ENCODE results near the gene TGM6.
A peak's percentile ranks its signal among the peaks of the same experiment; 100 is the strongest.

Gene TGM6

DNA sequence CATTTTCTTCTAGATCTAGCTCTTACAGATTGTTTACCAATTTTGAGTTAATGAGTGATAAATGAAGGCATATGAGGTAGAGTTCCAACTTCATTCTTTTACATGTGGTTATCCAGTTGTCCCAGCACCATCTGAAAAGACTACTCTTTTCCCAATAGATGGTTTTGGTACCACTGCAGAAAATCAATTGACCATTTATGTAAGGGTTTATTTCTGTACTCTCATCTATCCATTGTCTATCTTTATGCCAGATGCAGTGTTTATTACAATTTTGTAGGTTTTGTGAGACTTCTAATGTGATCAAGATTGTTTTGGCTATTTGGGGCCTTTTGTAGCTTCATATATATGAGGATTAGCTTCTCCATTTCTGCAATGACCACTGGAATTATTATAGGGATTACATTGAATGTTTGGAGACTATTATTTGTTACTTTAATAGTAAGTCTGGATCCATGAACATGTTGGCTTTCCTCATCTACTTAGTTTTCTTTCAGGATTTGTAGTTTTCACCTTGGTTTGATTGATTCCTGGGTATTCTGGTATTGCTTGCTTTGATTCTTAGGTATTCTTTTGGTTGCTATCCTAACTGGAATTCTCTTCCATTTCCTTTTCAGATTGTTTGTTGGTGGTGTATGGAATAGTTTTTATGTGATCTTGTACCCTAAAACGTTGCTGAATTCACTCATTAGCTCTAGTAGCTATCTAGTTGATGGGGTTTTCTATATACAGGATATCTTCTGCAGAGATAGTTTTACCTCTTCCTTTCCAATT is 79.5 kb downstream of the TGM6 start:
- no peak for DNase-seq

- DNase-seq: no peak
Measured at GRCh38 chr20:2460752-2461424, 80.2 kb downstream of the TGM6 start.

DNA sequence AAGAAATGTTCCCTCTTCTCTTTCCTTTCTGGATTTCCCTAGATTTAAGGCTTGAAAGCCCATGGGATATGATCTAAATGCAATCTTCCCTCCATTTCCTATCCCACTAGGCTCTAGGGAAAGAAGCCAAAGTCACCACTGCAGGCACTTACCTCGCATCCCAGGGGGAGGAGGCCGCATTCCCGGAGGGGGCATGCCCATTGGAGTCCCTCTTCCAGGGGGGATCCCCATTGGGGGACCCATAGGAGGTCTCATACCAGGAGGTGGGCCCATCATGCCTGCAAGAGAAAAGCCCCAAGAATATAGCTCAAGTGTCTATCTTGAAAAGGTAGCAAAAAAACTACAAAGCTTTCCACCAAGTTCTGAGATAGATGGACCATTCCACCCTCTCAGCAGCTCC is 81.8 kb downstream of the TGM6 start:
- DNase-seq: no peak

GRCh38 chr20:2463616-2464365 is 83.1 kb downstream of the TGM6 start:
- no peak for DNase-seq

GRCh38 chr20:2465100-2465499 is 84.4 kb downstream of the TGM6 start:
- DNase-seq: no peak

DNA sequence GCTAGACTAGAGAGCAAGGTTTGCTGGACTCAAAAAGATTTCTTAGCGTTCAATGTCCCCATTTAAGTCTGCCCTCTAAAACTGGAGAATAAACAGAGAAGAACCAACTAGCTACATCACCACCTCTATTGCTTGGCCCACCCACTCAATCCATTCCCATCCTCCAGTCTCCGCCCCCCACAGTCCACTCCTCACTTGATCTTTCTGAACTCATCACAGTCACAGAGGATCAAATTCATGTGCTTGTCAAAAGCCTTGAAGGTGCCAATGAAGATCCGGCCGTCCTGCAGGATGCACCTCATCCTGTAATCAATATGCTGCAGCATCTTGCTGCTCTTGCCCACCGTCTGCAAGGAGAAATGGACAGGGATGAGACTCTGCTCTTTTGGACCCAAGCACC is 86.7 kb downstream of the TGM6 start:
- no peak for DNase-seq

DNA sequence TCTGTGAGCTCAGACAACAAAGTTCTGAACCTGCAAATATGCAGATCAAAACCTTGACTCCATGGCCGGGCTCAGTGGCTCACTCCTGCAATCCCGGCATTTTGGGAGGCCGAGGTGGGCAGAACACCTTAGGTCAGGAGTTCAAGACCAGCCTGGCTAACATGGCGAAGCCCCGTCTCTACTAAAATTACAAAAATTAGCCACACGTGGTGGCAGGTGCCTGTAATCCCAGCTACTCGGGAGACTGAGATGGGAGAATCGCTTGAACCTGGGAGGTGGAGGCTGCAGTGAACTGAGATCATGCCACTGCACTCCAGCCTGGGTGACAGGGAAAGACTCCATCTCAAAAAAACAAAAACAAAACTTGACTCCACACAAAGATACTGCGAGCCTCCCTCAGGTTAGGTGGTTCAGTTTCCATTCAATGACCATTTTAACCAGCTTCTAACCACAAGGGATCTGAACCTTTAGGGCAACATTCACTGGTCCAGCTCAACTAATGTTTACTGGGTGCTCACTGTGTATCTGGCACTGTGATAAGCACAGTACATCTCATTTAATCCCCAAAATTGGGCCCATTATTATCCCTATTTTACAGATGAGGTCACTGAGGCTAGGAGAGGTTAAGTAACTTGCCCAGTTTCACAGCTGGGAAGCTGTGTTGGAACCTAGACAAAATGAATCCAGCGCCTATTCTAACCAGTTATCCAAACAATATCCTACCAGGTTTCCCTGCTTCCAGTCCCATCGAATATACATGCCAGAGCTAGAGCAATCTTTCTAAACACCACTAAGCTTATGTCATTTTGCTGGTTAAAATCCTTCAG is 88.1 kb downstream of the TGM6 start:
- no peak for DNase-seq

DNA sequence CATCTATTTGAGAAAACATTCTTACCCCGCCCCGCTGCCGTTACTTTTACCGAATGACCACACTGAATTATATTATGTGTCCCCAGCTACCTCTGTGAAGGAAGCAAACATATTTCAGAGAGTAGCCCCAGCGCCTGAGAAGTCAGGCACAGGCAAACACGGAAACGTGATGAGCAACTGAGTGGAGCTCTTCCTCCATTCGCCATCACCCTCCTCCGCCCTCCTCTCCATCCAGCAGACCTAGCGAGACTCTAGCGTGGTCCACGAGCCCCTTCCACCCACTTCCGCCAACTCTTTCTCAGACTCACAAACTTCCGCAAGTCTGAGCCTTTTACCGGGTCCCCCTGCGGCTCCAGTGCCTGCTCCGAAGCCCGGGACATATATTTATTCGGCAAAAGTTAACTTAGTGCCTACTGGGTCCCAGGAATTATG is 89.3 kb downstream of the TGM6 start:
- DNase-seq: peak; percentile 70

GRCh38 chr20:2470423-2471193 is 89.9 kb downstream of the TGM6 start, which contains the start of gene SNRPB:
TSS of gene SNRPB (minus strand) at chr20:2470789. CDS start at chr20:2470690, 99 bp downstream.
- DNase-seq: peak; percentile 99

- no peak for DNase-seq
Measured at GRCh38 chr20:2473516-2473915, 92.8 kb downstream of the TGM6 start.

DNA sequence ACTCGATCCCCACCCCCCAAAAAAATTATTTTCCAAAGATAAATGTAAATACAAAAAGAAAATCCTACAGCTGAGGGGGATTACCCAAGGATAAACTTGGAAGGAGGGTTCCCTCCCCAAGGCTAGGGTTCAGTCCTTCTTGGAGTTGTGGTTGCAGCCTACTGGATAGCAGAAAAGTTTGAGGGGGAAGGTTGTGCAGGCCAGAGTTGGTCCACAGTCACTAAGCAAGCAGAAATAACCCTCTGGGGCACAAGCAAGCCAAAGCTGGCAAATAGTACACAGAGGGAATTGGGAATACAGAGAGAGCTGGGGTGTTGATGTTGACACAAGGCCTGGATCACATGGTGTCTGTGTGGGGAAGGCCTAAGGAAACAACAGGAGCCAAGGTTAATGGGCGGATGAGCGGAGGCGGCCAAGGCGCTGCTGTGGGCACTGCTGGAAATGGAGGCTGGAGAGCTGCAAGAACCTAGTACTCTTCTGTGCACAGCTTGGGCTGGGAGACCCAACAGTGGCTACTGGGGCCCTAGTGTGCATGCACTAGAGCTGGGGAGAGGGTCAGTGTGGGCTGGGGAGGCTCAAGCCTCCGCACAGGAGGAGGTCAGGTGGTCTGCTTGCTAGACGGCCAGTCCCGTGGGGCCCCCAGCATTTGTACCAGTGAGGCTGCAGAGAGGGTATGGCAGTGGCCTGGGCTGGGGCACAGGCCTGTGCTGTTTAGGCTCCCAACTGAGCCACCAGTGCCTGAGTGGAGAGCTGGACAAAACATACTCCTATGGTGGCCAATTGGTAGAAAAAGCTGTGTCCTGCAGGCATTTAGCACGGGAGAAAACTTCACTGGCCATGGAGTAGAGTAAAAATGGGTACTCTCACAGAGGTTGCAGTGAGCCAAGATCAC is 95.4 kb downstream of the TGM6 start:
- no peak for DNase-seq

DNA sequence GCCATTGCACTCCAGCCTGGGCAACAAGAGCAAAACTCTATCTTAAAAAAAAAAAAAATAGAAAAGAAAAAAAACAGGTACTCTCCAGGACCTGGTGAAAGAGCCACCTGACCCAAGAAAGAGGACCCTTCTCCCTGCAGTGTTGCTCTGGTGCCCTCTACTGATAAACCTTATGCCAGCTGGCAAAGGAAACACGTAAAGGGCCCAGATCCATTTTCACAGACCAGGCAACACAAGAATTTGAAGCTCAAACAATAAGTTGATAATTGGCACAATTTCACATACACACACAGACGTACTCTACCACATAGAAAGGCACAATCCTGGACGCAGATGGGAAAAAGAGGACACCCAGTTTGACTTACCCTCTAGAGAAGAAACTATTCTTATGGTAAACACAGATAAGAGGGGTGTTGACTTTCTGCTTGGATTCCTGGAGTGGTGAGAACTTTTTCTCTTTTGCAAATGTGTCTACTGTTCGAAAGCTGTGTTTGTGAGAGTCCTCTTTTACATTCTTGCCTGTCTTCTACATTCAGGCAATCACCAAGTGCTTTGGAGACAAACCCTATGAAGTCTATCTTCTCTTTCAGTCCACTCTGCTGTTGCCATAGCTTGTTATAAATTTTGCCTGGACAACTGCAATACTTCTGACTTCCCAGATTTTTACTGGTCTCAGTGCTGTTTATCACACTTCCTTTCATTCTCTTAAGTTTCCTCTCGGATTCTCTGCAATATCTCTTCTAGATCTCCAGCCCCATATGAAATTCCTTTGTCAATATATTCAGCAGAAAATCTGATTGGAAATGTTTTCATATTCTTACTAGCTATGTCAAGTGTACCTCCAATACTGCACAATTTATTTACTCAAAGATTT is 96.3 kb downstream of the TGM6 start:
- peak; percentile 28 for DNase-seq

DNA sequence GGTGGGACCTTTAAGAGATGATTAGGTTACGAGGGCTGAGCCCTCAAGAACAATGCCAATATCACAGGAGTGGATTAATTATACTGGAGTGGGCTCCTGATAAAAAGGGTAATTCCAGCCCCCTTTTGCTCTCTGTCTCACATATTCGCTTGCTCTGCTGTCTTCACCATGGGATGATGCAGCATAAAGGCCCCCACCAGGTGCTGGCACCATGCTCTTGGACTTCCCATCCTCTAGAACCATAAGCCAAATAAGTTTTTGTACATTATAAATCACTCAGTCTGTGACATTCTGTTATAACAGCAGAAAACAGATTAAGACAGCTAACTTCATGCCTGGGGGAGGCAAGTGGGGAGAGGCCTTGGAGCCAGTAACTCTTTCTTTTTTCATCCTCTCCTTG is 99.7 kb downstream of the TGM6 start:
- no peak for DNase-seq
